ENCODE data around the gene SBF2. TPM values are rescaled to one million over a fixed set of nuclear protein-coding genes. Genes with fewer than 3 reads are reported as not detected.

Gene SBF2
- total and polyA plus RNA-seq, 2 donors (not counting 3 experiments of a cell fraction or from before 2014, with no cell fraction given), result 15.4 to 42.4 TPM

- CTCF ChIA-PET, result no interaction called here
- no peak for FAIRE-seq
- H3K4me3 ChIP-seq (replicated peaks in 1 of 3; ENCODE audit: insufficient read depth in 1 of 3, low read depth in 1 of 3, low read length in 3 of 3), result no peak overlapping the region
- no peaks in the 10 kb centered on the region for H3K27me3 ChIP-seq (ENCODE audit: control insufficient read depth in 2 of 2, insufficient read depth in 2 of 2, low read length in 2 of 2)
- no peak for TF ChIP-seq POLR2AphosphoS5 (IDR thresholded peaks at IDR 0.05; ENCODE audit: insufficient read depth, low read depth, low read length)
- no peak for TF ChIP-seq EZH2 (IDR thresholded peaks at IDR 0.05; ENCODE audit: borderline replicate concordance, low read depth, low read length, severe bottlenecking)
- TF ChIP-seq FOS (IDR thresholded peaks at IDR 0.05; ENCODE audit: borderline replicate concordance, insufficient read depth, low read length), result no peak
- no peak for TF ChIP-seq GATA2 (IDR thresholded peaks at IDR 0.05; ENCODE audit: insufficient read depth, insufficient read length, low read depth, low read length)
- TF ChIP-seq MAX (IDR thresholded peaks at IDR 0.05; ENCODE audit: insufficient read depth, insufficient read length), result no peak
- no peak for TF ChIP-seq CTCF (IDR thresholded peaks at IDR 0.05; ENCODE audit: extremely low read depth in 1 of 2, insufficient read depth in 1 of 2, low read depth in 1 of 2, low read length in 2 of 2)
- TF ChIP-seq MYC (IDR thresholded peaks at IDR 0.05; ENCODE audit: low read depth, low read length), result no peak
- no peak for TF ChIP-seq JUN (IDR thresholded peaks at IDR 0.05; ENCODE audit: borderline replicate concordance, insufficient read depth, insufficient read length, low read depth)
- no peak for TF ChIP-seq POLR2A (IDR thresholded peaks at IDR 0.05; ENCODE audit: low read depth, low read length)
- dilution Hi-C loops (cut with MboI; ENCODE audit: extremely low pct_ligation_motif_present, low sequenced_read_pairs) (no loop called here), intact Hi-C loops (cut with micrococcal nuclease) (no loop called here)
- BruUV-seq (replicated peaks), result no TSS peak
- H3K79me2 ChIP-seq (ENCODE audit: control insufficient read depth, insufficient read depth, low read length), result peaks cover 29% of the 10 kb centered on the region
- H2AFZ ChIP-seq (ENCODE audit: low read depth, low read length), result no peak overlapping the region
- H3K36me3 ChIP-seq (ENCODE audit: control insufficient read depth in 2 of 2, extremely low read depth in 1 of 2, insufficient read depth in 2 of 2, low read length in 2 of 2), result no peaks in the 10 kb centered on the region
- peaks cover 3% of the 10 kb centered on the region for H4K20me1 ChIP-seq (replicated peaks; ENCODE audit: control insufficient read depth, extremely low read depth, insufficient read depth, low read length)
- H3K4me1 ChIP-seq (ENCODE audit: control insufficient read depth, extremely low read depth, insufficient read depth, low read length), result no peaks in the 10 kb centered on the region
- H3K4me2 ChIP-seq (ENCODE audit: insufficient read depth, low read length), result no peak overlapping the region
- DNase-seq (ENCODE audit: low read depth, low spot score), result no peak
- POLR2A ChIA-PET, result no interaction called here
- no peaks in the 10 kb centered on the region for H3K9me1 ChIP-seq (replicated peaks; ENCODE audit: control insufficient read depth, extremely low read depth, insufficient read depth, low read length)
- H3K9ac ChIP-seq (replicated peaks; ENCODE audit: extremely low read depth, insufficient read depth, low read length), result no peak overlapping the region
- no peak overlapping the region for H3K27ac ChIP-seq (ENCODE audit: insufficient read depth, low read depth, low read length)
- H3K9me3 ChIP-seq (replicated peaks; ENCODE audit: control insufficient read depth, insufficient read depth, low read length), result no peaks in the 10 kb centered on the region
Measured at GRCh38 chr11:10221342-10221741, 72.7 kb downstream of the SBF2 start.
